Measurements from ENCODE around the gene CMTM5.
"Not testable (repeated sequence)": the region's sequence is repeated elsewhere in the genome, so short reads cannot be mapped to it uniquely, and the experiment has no call there.

CMTM5 gene

GRCh38 chr14:23378612-23379220 is 1.9 kb downstream of the CMTM5 start:
- no peak for DNase-seq (ENCODE audit: low read depth, low spot score)

- peak; percentile 67 for DNase-seq (ENCODE audit: low read depth, low spot score)
These were observed 2.7 kb downstream of the CMTM5 start for GRCh38 chr14:23379366-23380196.

GRCh38 chr14:23380197-23380914 is 3.5 kb downstream of the CMTM5 start:
- no peak for DNase-seq (ENCODE audit: low read depth, low spot score)

GRCh38 chr14:23380976-23381375 is 4.1 kb downstream of the CMTM5 start:
- DNase-seq (ENCODE audit: low read depth, low spot score), result no peak

GRCh38 chr14:23381871-23382270 is 5.0 kb downstream of the CMTM5 start:
- no peak for DNase-seq (ENCODE audit: low read depth, low spot score)

- no peak for DNase-seq (ENCODE audit: low read depth, low spot score)
These were observed 5.4 kb downstream of the CMTM5 start for GRCh38 chr14:23382276-23382675.

GRCh38 chr14:23382731-23383440 is 6.0 kb downstream of the CMTM5 start:
- no peak for DNase-seq (ENCODE audit: low read depth, low spot score)

- DNase-seq (ENCODE audit: low read depth, low spot score), result no peak
These were observed 7.7 kb downstream of the CMTM5 start for GRCh38 chr14:23384364-23385080.

GRCh38 chr14:23385244-23385641 is 8.4 kb downstream of the CMTM5 start:
- DNase-seq (ENCODE audit: low read depth, low spot score), result no peak

- no peak for DNase-seq (ENCODE audit: low read depth, low spot score)
These were observed 8.9 kb downstream of the CMTM5 start for GRCh38 chr14:23385642-23386265.

- not testable (repeated sequence) for DNase-seq (ENCODE audit: low read depth, low spot score)
These were observed 9.4 kb downstream of the CMTM5 start for GRCh38 chr14:23386266-23386657.

GRCh38 chr14:23386999-23387398 is 10.2 kb downstream of the CMTM5 start:
- DNase-seq (ENCODE audit: low read depth, low spot score), result no peak

- DNase-seq (ENCODE audit: low read depth, low spot score), result no peak
These were observed 11.4 kb downstream of the CMTM5 start for GRCh38 chr14:23387916-23388882.

GRCh38 chr14:23388996-23389395 is 12.2 kb downstream of the CMTM5 start:
- no peak for DNase-seq (ENCODE audit: low read depth, low spot score)

- DNase-seq (ENCODE audit: low read depth, low spot score), result no peak
These were observed 12.6 kb downstream of the CMTM5 start for GRCh38 chr14:23389396-23389795.

- not testable (repeated sequence) for DNase-seq (ENCODE audit: low read depth, low spot score)
These were observed 13.0 kb downstream of the CMTM5 start for GRCh38 chr14:23389871-23390270.

- no peak for DNase-seq (ENCODE audit: low read depth, low spot score)
These were observed 15.8 kb downstream of the CMTM5 start for GRCh38 chr14:23392613-23393012.

GRCh38 chr14:23396126-23396525 is 19.3 kb downstream of the CMTM5 start:
- DNase-seq (ENCODE audit: low read depth, low spot score), result no peak

GRCh38 chr14:23396781-23397407 is 20.0 kb downstream of the CMTM5 start:
- DNase-seq (ENCODE audit: low read depth, low spot score), result no peak

Data from astrocyte of the hippocampus (primary cell).